Left lung (tissue), 10 donors: ENCODE results near the gene ATL1. TPM values are rescaled to one million over a fixed set of nuclear protein-coding genes. Genes with fewer than 3 reads are reported as not detected.
A peak's percentile ranks its signal among the peaks of the same experiment; 100 is the strongest.

Experiments
- ATAC-seq: fragments of 200-7000 bp; cut with Tn5 transposase; one replicate; pipeline ENCODE4 v1.9.1; 2020; ENCODE audit warnings: moderate library complexity
- DNase-seq, 4 donors: peaks; one replicate each; pipeline ENCODE4 v3.0.0-alpha.2; 2013 to 2020
- H3K27ac ChIP-seq, 2 donors: fragments of 200-600 bp; sonication (generic) in 1 of 2; one replicate each; pipeline versions ENCODE4 v1.5.0 to v1.8.0; 2020 to 2021
- H3K27me3 ChIP-seq, 2 donors: fragments of 200-600 bp; sonication (generic) in 1 of 2; one replicate each; pipeline versions ENCODE4 v1.5.0 to v1.8.0; 2020 to 2021
- H3K36me3 ChIP-seq, 2 donors: fragments of 200-600 bp; sonication (generic) in 1 of 2; one replicate each; pipeline versions ENCODE4 v1.5.0 to v1.8.0; 2020 to 2021
- H3K4me1 ChIP-seq, 2 donors: fragments of 200-600 bp; one replicate each; pipeline ENCODE4 v1.8.0; 2021
- H3K4me3 ChIP-seq, 2 donors: fragments of 200-600 bp; sonication (generic) in 1 of 2; one replicate each; pipeline versions ENCODE4 v1.5.0 to v1.8.0; 2020 to 2021; ENCODE audit warnings: mild to moderate bottlenecking in 1 of 2
- H3K9me3 ChIP-seq, 2 donors: fragments of 200-600 bp; sonication (generic) in 1 of 2; one replicate each; pipeline versions ENCODE4 v1.5.0 to v1.8.0; 2020 to 2021
- CTCF ChIP-seq, 2 donors: fragments of 200-600 bp; sonication (generic) in 1 of 2; IDR thresholded peaks; one replicate each; pipeline versions ENCODE4 v1.5.0 to v1.8.0; 2021; ENCODE audit warnings: antibody characterized with exemption in 2 of 2
- intact Hi-C, 2 donors: fragments of 100-400 bp; cut with DNase I; formaldehyde crosslinking; loops; one replicate each; pipeline versions ENCODE4 v1.11.2 to v1.14.2; 2022
- polyA plus RNA-seq, 6 donors: library from polyadenylated mRNA; unstranded; fragments of 120-200 nt; gene quantifications; one replicate each; pipeline ENCODE4 v1.2.1, GENCODE V29; 2013; ENCODE audit not compliant: insufficient read length in 6 of 6
- total RNA-seq, 2 donors: library from RNA; stranded (reverse); fragmentation: NEBNext Ultra II Directional; extraction: Animal tissue kit (Norgen Biotek cat#: 25700); gene quantifications; one replicate each; pipeline ENCODE4 v1.2.1, GENCODE V29; 2021
- donor health status: DM: no; HTN: yes; CAD: no.
- donor health status: DM: no; HTN: no; CAD: no.

The ATL1 gene
- total and polyA plus RNA-seq, 8 donors, result 5.4 to 10.8 (median 7.7) TPM

- Histone ChIP-seq H3K9me3 (no peaks in the 10 kb centered on the region), H3K27ac (peak overlapping the region; percentile 94 to 96), H3K36me3 (peaks cover 0 to 7% of the 10 kb centered on the region in 2 donors), H3K4me3 (peak overlapping the region; percentile 74 to 88), H3K4me1 (peaks cover 0 to 31% of the 10 kb centered on the region in 2 donors), H3K27me3 (peaks cover 0 to 3% of the 10 kb centered on the region in 2 donors)
- TF ChIP-seq CTCF (IDR thresholded peaks at IDR 0.05), result no peak
- intact Hi-C loops, result no loop called here
- peak; percentile 56 for ATAC-seq
- DNase-seq, result peak in 3 of 4 donors; percentile 45 to 69 (median 51)
Observed at GRCh38 chr14:50666772-50667683, 107.1 kb downstream of the ATL1 start.

GRCh38 chr14:50667684-50667995, 107.7 kb downstream of the ATL1 start:
- intact Hi-C loops, result no loop called here
- Histone ChIP-seq H3K4me3 (peak overlapping the region; percentile 74 to 88), H3K4me1 (peaks cover 0 to 31% of the 10 kb centered on the region in 2 donors), H3K36me3 (peaks cover 0 to 7% of the 10 kb centered on the region in 2 donors), H3K27ac (peak overlapping the region; percentile 94 to 96), H3K27me3 (peaks cover 0 to 3% of the 10 kb centered on the region in 2 donors), H3K9me3 (no peaks in the 10 kb centered on the region)
- ATAC-seq (peak; percentile 70), DNase-seq (peak in 3 of 4 donors; percentile 49 to 55 (median 50))
- no peak for TF ChIP-seq CTCF (IDR thresholded peaks at IDR 0.05)

DNA sequence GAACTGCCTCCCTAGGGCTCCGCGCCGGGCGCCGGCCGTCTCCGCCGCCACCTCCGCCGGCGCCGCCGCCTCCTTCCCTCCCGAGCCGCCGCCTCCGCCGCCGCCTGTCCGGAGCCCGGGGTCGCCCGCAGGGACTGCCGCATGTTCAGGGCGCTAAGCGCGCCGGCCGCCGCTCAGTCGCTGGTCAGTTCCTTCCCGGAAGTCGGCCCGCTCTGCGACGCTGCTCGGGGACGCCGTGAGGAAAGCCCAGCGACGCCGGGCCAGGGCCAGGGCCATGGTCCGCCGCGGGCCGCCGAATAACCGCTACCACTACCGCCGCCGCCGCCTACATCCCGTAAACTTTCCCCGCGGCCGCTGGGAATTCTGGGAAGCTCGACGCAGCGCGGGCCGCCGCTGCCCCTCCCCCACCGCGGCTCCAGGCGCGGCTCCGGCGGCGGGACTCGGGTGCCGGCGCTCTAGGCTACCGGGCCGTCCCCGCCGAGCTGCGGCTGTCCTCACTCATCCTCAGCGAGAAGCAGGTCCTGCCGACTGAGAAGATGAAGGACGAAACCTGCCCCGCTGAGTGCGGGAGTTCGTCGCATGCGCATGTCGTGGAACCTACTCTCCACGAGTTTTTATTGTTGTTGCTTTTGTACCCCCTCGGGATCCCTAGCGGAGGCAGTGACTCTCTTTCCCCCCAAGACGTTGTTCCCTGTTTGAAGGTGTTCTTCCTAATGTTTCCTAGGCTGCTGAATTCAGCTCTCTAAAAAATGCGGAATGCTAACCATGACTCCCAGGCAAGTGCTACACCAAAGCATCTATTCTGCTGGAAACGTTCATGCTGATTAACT, 108.3 kb downstream of the ATL1 start, which contains the start of gene SAV1:
Gene SAV1, minus strand, starts transcription at position 311 of the 830 bp plus-strand sequence. CDS start 339 bp downstream, outside the sequence.
- Histone ChIP-seq H3K4me1 (peaks cover 0 to 31% of the 10 kb centered on the region in 2 donors), H3K36me3 (peaks cover 0 to 7% of the 10 kb centered on the region in 2 donors), H3K9me3 (no peaks in the 10 kb centered on the region), H3K27me3 (peaks cover 0 to 3% of the 10 kb centered on the region in 2 donors), H3K4me3 (peak within 1 kb of the TSS; percentile 74 to 88), H3K27ac (peak within 1 kb of the TSS; percentile 94 to 96)
- ATAC-seq (peak; percentile 93), DNase-seq (peak; percentile 80 to 96 (median 86))
- intact Hi-C loops, result no loop called here
- no peak for TF ChIP-seq CTCF (IDR thresholded peaks at IDR 0.05)

- Histone ChIP-seq H3K27me3 (peaks cover 0 to 3% of the 10 kb centered on the region in 2 donors), H3K4me3 (peak overlapping the region; percentile 74 to 88), H3K27ac (peak overlapping the region; percentile 94 to 96), H3K36me3 (peaks cover 0 to 7% of the 10 kb centered on the region in 2 donors), H3K4me1 (peaks cover 0 to 31% of the 10 kb centered on the region in 2 donors), H3K9me3 (no peaks in the 10 kb centered on the region)
- no peak for TF ChIP-seq CTCF (IDR thresholded peaks at IDR 0.05)
- DNase-seq (no peak), ATAC-seq (no peak)
- intact Hi-C loops, result no loop called here
Observed at GRCh38 chr14:50668826-50669143, 108.8 kb downstream of the ATL1 start.
